Epithelial cell of esophagus (primary cell): Measurements from ENCODE around the gene PRRX2.

Experiments
- DNase-seq: peaks from one replicate; pipeline ENCODE4 v3.0.0; 2010; ENCODE audit warnings: low read depth
- H3K4me3 ChIP-seq: 2 replicates; pipeline ENCODE4 v1.5.1; 2011; ENCODE audit warnings: mild to moderate bottlenecking, low read length, control low read depth
- TF ChIP-seq, protein P1 (sequence below): IDR thresholded peaks from 2 replicates; pipeline ENCODE4 v1.5.1; 2011; ENCODE audit warnings: low read depth, mild to moderate bottlenecking, low read length, control low read depth, inconsistent platforms; ENCODE audit not compliant: insufficient read depth; ENCODE audit errors: missing control alignments

The PRRX2 gene

GRCh38 chr9:129665389-129665775 lies at the start of gene PRRX2:
TSS of gene PRRX2 (plus strand) at chr9:129665647. CDS start at chr9:129665868, 221 bp downstream.
- H3K4me3 ChIP-seq, result no peak within 1 kb of the TSS
- DNase-seq, result no peak
- TF ChIP-seq, protein P1, sequence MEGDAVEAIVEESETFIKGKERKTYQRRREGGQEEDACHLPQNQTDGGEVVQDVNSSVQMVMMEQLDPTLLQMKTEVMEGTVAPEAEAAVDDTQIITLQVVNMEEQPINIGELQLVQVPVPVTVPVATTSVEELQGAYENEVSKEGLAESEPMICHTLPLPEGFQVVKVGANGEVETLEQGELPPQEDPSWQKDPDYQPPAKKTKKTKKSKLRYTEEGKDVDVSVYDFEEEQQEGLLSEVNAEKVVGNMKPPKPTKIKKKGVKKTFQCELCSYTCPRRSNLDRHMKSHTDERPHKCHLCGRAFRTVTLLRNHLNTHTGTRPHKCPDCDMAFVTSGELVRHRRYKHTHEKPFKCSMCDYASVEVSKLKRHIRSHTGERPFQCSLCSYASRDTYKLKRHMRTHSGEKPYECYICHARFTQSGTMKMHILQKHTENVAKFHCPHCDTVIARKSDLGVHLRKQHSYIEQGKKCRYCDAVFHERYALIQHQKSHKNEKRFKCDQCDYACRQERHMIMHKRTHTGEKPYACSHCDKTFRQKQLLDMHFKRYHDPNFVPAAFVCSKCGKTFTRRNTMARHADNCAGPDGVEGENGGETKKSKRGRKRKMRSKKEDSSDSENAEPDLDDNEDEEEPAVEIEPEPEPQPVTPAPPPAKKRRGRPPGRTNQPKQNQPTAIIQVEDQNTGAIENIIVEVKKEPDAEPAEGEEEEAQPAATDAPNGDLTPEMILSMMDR, result no peak

- TF ChIP-seq, protein P1, result peak; percentile 73
- no peak overlapping the region for H3K4me3 ChIP-seq
- DNase-seq, result peak; percentile 83
Measured at GRCh38 chr9:129617167-129617566, 48.3 kb upstream of the PRRX2 start.

GRCh38 chr9:129619787-129620668 lies 45.4 kb upstream of the PRRX2 start:
- TF ChIP-seq, protein P1, result no peak
- DNase-seq, result peak; percentile 31

DNA sequence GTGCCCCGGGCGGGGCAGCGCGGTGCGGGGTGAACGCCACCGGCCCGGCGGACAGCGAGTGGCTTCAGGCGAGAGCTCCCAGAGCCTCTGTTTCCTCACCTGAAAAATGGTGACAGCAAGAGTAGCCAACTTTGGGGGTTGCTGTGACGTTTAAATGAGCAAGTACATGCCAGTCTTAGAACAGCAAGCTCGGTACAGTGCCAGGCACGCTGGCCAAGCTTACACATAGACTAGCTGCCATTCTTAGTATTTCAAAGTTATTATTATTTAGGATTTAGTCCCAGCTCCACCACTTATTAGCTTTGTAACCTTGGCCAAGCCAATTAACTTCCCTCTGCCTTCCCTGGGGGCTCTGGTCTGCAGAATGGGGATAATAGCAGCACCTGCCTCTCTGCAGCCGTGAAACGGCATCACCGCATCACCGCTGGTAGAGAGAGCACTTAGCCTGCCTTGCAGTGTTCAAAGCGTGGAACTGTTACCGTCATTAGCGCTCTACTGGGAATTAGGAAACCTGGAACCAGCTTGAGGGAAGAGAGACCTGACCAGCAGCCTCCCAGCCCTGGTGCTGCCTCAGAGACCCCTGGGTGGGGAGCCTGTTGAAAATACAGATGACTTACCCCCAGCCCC lies 44.7 kb upstream of the PRRX2 start, which contains the start of gene C9orf50:
TSS of gene C9orf50 (minus strand) at position 433 of the 627 bp plus-strand sequence. CDS start 527 bp downstream, outside the sequence.
- TF ChIP-seq, protein P1, result no peak
- DNase-seq, result no peak
- peak within 1 kb of the TSS; percentile 32 for H3K4me3 ChIP-seq

More at GRCh38 chr9:129619787-129620668, 45.4 kb upstream of the PRRX2 start:
- peak overlapping the region; percentile 32 for H3K4me3 ChIP-seq

GRCh38 chr9:129623331-129623730 lies 42.1 kb upstream of the PRRX2 start:
- TF ChIP-seq, protein P1, result no peak
- no peak for DNase-seq

GRCh38 chr9:129624168-129624759 lies 41.2 kb upstream of the PRRX2 start:
- TF ChIP-seq, protein P1, result peak; percentile 83
- peak; percentile 59 for DNase-seq
- no peak overlapping the region for H3K4me3 ChIP-seq

More at GRCh38 chr9:129623331-129623730, 42.1 kb upstream of the PRRX2 start:
- H3K4me3 ChIP-seq, result no peak overlapping the region
